Panc1 (cell line): ENCODE measurements around the gene ALDH4A1. TPM values are rescaled to one million over a fixed set of nuclear protein-coding genes. Genes with fewer than 3 reads are reported as not detected.

Experiments
- ATAC-seq: fragments of 200-7000 bp; cut with Tn5 transposase; 2 replicates; pipeline ENCODE4 v1.9.1; 2020; ENCODE audit warnings: mild to moderate bottlenecking, moderate library complexity
- BruUV-seq: library from RNA; stranded (reverse); fragments of 400-500 nt; replicated peaks from 2 replicates; lab custom pipeline; 2021; lab: Mats Ljungman, UMichigan
- CTCF ChIA-PET: fragments of 300-600 bp; sonication (Branson Sonifier 250); formaldehyde crosslinking; loops from one replicate; lab custom pipeline; 2022; ENCODE audit warnings: antibody characterized with exemption; lab: Charles Lee
- POLR2A ChIA-PET: fragments of 300-600 bp; sonication (Branson Sonifier 250); formaldehyde crosslinking; loops from one replicate; lab custom pipeline; 2022; ENCODE audit warnings: antibody characterized with exemption; lab: Charles Lee
- DNase-seq: peaks from one replicate; pipeline ENCODE4 v3.0.0-alpha.2; 2010; ENCODE audit warnings: low read depth, low spot score
- H3K27ac ChIP-seq: 2 replicates; pipeline ENCODE4 v1.5.1; 2011; ENCODE audit warnings: mild to moderate bottlenecking, low read length, inconsistent platforms
- H3K27me3 ChIP-seq: fragments of 200-500 bp; sonication (Bioruptor generic); 2 replicates; pipeline ENCODE4 v1.6.0; 2014; ENCODE audit warnings: low read length, inconsistent platforms; ENCODE audit not compliant: control insufficient read depth, insufficient read depth
- H3K36me3 ChIP-seq: fragments of 200-500 bp; sonication (Bioruptor generic); 2 replicates; pipeline ENCODE4 v1.5.1; 2014; ENCODE audit warnings: inconsistent platforms, mild to moderate bottlenecking, low read length, moderate library complexity; ENCODE audit not compliant: control insufficient read depth, insufficient read depth
- H3K4me1 ChIP-seq: 2 replicates; pipeline ENCODE4 v1.5.1; 2011; ENCODE audit warnings: inconsistent platforms, mild to moderate bottlenecking, low read length, moderate library complexity; ENCODE audit not compliant: control insufficient read depth, insufficient read depth
- H3K4me3 ChIP-seq, 2 experiments: 2 replicates each; pipeline ENCODE4 v1.5.1; 2011 to 2012; ENCODE audit warnings: low read depth in 2 of 2, low read length in 2 of 2, mild to moderate bottlenecking in 2 of 2, inconsistent platforms in 1 of 2, moderate library complexity in 1 of 2
- H3K9me3 ChIP-seq: fragments of 200-500 bp; sonication (Bioruptor generic); 2 replicates; pipeline ENCODE4 v1.5.1; 2014; ENCODE audit warnings: low read depth, mild to moderate bottlenecking, inconsistent platforms, low read length, moderate library complexity; ENCODE audit not compliant: control insufficient read depth, insufficient read depth
- POLR2AphosphoS5 ChIP-seq: IDR thresholded peaks from 2 replicates; pipeline ENCODE4 v1.6.1; 2012; ENCODE audit warnings: mild to moderate bottlenecking, low read depth, low read length, moderate library complexity
- SIN3A ChIP-seq: IDR thresholded peaks from 2 replicates; pipeline ENCODE4 v1.6.1; 2012; ENCODE audit warnings: low read depth, mild to moderate bottlenecking, low read length, moderate library complexity, borderline replicate concordance; ENCODE audit not compliant: insufficient read depth
- TCF7L2 ChIP-seq: IDR thresholded peaks from 2 replicates; pipeline ENCODE4 v1.6.1; 2011; ENCODE audit warnings: mild to moderate bottlenecking, low read depth, low read length, inconsistent platforms
- in situ Hi-C: cut with HindIII; loops from 2 replicates; pipeline ENCODE4 v1.10.0; 2016; ENCODE audit warnings: low sequenced_read_pairs, low pct_unique_long_range_greater_than_20kb
- intact Hi-C: fragments of 100-400 bp; cut with micrococcal nuclease; formaldehyde crosslinking; loops from one replicate; pipeline ENCODE4 v1.10.0; 2022; ENCODE audit not compliant: unreplicated experiment
- total RNA-seq: library from RNA; stranded (reverse); gene quantifications from one replicate; pipeline ENCODE4 v1.2.1, GENCODE V29; 2021; ENCODE audit not compliant: unreplicated experiment
- TF ChIP-seq, protein P1 (sequence below): fragments of 450-650 bp; IDR thresholded peaks from 2 replicates; pipeline ENCODE4 v1.5.1; 2017; ENCODE audit warnings: mild to moderate bottlenecking
- TF ChIP-seq, protein P2 (sequence below), 2 experiments: IDR thresholded peaks; 2 replicates each; pipeline ENCODE4 v1.6.1; 2011 to 2012; ENCODE audit warnings: low read depth in 2 of 2, control low read depth in 1 of 2, low read length in 1 of 2, mild to moderate bottlenecking in 1 of 2, moderate library complexity in 1 of 2; ENCODE audit not compliant: insufficient read depth in 1 of 2

Gene ALDH4A1
- total RNA-seq, 1 experiment from 2014 or later, result 21.7 TPM

DNA sequence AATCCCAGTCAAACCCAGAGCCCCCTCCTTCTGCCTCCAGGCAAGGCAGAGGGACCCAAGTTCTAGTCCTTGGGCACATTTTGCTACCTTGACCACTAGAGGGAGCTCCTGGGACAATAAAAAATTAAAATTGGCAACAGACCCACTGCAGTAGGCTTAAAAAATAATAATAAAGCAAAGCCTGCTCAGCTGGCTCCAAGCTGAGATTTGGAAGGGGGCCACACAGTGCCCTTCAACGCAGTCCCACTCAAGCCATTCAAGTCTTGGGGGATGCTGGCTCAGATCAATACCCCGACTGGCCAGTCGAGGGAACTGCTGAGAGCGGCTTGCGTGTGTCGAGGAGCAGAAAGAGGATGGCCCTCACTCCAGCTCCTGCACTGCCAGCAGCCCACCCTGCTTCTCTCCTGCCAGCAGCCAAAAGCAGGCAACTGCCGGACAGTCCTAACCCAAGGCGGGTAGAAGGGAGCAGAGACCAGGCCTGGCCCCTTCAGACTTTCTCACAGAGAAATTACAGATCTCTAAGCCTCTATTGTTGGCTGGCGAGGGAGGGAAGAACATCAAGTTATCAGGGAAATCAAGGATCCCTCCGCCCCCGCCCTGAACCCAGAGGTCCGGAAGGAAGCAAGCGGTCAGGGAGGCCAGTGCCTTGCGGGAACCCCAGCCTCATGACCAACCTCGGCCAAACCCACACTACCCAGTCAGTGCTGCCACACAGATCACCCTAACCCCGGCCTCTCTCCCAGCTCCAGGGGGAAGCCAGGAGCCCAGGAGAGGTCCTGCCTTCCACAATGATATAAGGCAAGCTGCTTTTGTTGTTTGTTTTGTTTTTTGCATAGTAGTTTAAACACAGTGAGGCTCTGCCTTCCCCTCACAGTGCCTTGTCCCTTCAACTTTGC is 4.9 kb upstream of the ALDH4A1 start:
- H3K4me1 ChIP-seq, result peaks cover 34% of the 10 kb centered on the region
- ATAC-seq (peak; percentile 24; the same call in 1 of the 2 replicates), DNase-seq (no peak)
- H3K27ac ChIP-seq, result peak overlapping the region; percentile 75
- H3K36me3 ChIP-seq, result peaks cover 5% of the 10 kb centered on the region
- no TSS peak for BruUV-seq
- intact Hi-C loops (loop anchor here (10.0 kb wide), 1 partner anchor 188 kb away; no protein-coding TSS in a partner anchor), in situ Hi-C loops (no loop called here)
- no peaks in the 10 kb centered on the region for H3K27me3 ChIP-seq
- POLR2A ChIA-PET, result interaction anchor here (0.6 kb wide), 1 partner anchor 111 kb away, joined by 4 read pairs; no protein-coding TSS in a partner anchor
- no peak overlapping the region for H3K4me3 ChIP-seq
- no peaks in the 10 kb centered on the region for H3K9me3 ChIP-seq
- TF ChIP-seq, protein P1, sequence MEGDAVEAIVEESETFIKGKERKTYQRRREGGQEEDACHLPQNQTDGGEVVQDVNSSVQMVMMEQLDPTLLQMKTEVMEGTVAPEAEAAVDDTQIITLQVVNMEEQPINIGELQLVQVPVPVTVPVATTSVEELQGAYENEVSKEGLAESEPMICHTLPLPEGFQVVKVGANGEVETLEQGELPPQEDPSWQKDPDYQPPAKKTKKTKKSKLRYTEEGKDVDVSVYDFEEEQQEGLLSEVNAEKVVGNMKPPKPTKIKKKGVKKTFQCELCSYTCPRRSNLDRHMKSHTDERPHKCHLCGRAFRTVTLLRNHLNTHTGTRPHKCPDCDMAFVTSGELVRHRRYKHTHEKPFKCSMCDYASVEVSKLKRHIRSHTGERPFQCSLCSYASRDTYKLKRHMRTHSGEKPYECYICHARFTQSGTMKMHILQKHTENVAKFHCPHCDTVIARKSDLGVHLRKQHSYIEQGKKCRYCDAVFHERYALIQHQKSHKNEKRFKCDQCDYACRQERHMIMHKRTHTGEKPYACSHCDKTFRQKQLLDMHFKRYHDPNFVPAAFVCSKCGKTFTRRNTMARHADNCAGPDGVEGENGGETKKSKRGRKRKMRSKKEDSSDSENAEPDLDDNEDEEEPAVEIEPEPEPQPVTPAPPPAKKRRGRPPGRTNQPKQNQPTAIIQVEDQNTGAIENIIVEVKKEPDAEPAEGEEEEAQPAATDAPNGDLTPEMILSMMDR, result peak; percentile 97
- TF ChIP-seq SIN3A, result no peak
- CTCF ChIA-PET, result interaction anchor here (0.6 to 1.1 kb wide), 8 partner anchors 9 to 358 kb away, joined by 3 to 9 read pairs (median 4); no protein-coding TSS in a partner anchor

DNA sequence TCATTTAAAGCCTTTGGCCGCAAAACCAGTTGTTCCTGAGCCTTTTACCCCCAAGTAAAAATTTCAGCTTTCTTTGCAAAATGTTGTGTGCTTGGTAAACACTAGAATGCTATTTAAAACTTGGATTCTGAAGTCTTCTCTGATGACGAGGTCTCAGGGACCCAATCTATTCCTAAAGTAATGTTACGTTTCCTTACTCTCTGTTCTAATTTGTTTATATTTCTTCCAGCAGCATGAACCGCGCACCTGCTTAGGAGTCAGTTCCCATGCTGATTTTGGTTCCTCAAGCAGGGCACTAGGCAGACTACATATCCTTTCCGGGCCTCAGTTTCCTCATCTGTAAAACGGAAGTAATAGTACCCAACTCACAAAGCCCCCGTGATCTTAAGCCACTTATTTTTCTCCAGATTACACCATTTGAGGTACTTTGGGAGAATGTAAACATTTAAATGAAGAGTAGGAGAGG is 969 bp upstream of the ALDH4A1 start:
- no peak for ATAC-seq
- POLR2A ChIA-PET, result no interaction called here
- no peaks in the 10 kb centered on the region for H3K27me3 ChIP-seq
- TF ChIP-seq SIN3A (no peak), TCF7L2 (no peak), POLR2AphosphoS5 (no peak)
- TF ChIP-seq, protein P1, result no peak
- TF ChIP-seq, protein P2, sequence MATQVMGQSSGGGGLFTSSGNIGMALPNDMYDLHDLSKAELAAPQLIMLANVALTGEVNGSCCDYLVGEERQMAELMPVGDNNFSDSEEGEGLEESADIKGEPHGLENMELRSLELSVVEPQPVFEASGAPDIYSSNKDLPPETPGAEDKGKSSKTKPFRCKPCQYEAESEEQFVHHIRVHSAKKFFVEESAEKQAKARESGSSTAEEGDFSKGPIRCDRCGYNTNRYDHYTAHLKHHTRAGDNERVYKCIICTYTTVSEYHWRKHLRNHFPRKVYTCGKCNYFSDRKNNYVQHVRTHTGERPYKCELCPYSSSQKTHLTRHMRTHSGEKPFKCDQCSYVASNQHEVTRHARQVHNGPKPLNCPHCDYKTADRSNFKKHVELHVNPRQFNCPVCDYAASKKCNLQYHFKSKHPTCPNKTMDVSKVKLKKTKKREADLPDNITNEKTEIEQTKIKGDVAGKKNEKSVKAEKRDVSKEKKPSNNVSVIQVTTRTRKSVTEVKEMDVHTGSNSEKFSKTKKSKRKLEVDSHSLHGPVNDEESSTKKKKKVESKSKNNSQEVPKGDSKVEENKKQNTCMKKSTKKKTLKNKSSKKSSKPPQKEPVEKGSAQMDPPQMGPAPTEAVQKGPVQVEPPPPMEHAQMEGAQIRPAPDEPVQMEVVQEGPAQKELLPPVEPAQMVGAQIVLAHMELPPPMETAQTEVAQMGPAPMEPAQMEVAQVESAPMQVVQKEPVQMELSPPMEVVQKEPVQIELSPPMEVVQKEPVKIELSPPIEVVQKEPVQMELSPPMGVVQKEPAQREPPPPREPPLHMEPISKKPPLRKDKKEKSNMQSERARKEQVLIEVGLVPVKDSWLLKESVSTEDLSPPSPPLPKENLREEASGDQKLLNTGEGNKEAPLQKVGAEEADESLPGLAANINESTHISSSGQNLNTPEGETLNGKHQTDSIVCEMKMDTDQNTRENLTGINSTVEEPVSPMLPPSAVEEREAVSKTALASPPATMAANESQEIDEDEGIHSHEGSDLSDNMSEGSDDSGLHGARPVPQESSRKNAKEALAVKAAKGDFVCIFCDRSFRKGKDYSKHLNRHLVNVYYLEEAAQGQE (IDR thresholded peaks at IDR 0.05; ENCODE audit: insufficient read depth in 1 of 2, low read depth in 2 of 2, low read length in 1 of 2), result no peak
- intact Hi-C loops (loop anchor here (10.0 kb wide), 1 partner anchor 191 kb away; no protein-coding TSS in a partner anchor), in situ Hi-C loops (no loop called here)
- H3K27ac ChIP-seq, result peak overlapping the region; percentile 95
- no peak for DNase-seq
- peak overlapping the region; percentile 81 to 93 for H3K4me3 ChIP-seq
- H3K4me1 ChIP-seq, result peaks cover 43% of the 10 kb centered on the region
- BruUV-seq, result no TSS peak
- CTCF ChIA-PET, result interaction anchor here (1.5 kb wide), 1 partner anchor 10 kb away, joined by 7 read pairs; no protein-coding TSS in a partner anchor
- no peaks in the 10 kb centered on the region for H3K9me3 ChIP-seq
- peaks cover 7% of the 10 kb centered on the region; the same call in 1 of the 2 replicates for H3K36me3 ChIP-seq
